GM21423 (cell line): ENCODE measurements around the gene PLIN4.
A peak's percentile ranks its signal among the peaks of the same experiment; 100 is the strongest.

Experiments
- ATAC-seq: cut with Tn5 transposase; IDR thresholded peaks from one replicate; pipeline ENCODE4 v1.9.1; 2021; ENCODE audit warnings: mild to moderate bottlenecking, moderate library complexity; ENCODE audit not compliant: unreplicated experiment

Gene PLIN4

GRCh38 chr19:4493929-4494690, 24.2 kb downstream of the PLIN4 start:
- no peak for ATAC-seq

- ATAC-seq: no peak
These were observed 25.0 kb downstream of the PLIN4 start for GRCh38 chr19:4493104-4493928.

GRCh38 chr19:4492337-4493103, 25.8 kb downstream of the PLIN4 start:
- no peak for ATAC-seq

- ATAC-seq: no peak
These were observed 26.8 kb downstream of the PLIN4 start for GRCh38 chr19:4491446-4491845.

GRCh38 chr19:4488496-4488895, 29.8 kb downstream of the PLIN4 start:
- ATAC-seq: no peak

GRCh38 chr19:4487572-4487971, 30.7 kb downstream of the PLIN4 start:
- ATAC-seq: no peak

GRCh38 chr19:4483385-4483784, 34.9 kb downstream of the PLIN4 start:
- no peak for ATAC-seq

GRCh38 chr19:4482721-4483364, 35.4 kb downstream of the PLIN4 start:
- no peak for ATAC-seq

- no peak for ATAC-seq
These were observed 41.1 kb downstream of the PLIN4 start for GRCh38 chr19:4477034-4477801.

GRCh38 chr19:4474514-4475022, 43.7 kb downstream of the PLIN4 start:
- no peak for ATAC-seq

GRCh38 chr19:4473763-4474513, 44.3 kb downstream of the PLIN4 start:
- ATAC-seq: no peak

GRCh38 chr19:4473011-4473762, 45.1 kb downstream of the PLIN4 start:
- ATAC-seq: no peak

GRCh38 chr19:4472174-4472974, 45.9 kb downstream of the PLIN4 start, which contains the start of gene HDGFL2:
Gene HDGFL2, plus strand, starts transcription at chr19:4472297. Its CDS starts 54 bp downstream, at chr19:4472351.
- ATAC-seq: no peak

- peak; percentile 81 for ATAC-seq
These were observed 46.7 kb downstream of the PLIN4 start for GRCh38 chr19:4471403-4472173.

GRCh38 chr19:4467835-4468234, 50.5 kb downstream of the PLIN4 start:
- no peak for ATAC-seq

GRCh38 chr19:4464815-4465581, 53.3 kb downstream of the PLIN4 start:
- no peak for ATAC-seq
